GM03348 (cell line): ENCODE measurements around the gene LAMA2.
A peak's percentile ranks its signal among the peaks of the same experiment; 100 is the strongest.

Experiments used
- DNase-seq: peaks from one replicate; pipeline ENCODE4 v3.0.0; 2012; ENCODE audit warnings: low spot score

The LAMA2 gene

GRCh38 chr6:129211626-129212025 is 328.7 kb downstream of the LAMA2 start:
- DNase-seq = no peak

DNA sequence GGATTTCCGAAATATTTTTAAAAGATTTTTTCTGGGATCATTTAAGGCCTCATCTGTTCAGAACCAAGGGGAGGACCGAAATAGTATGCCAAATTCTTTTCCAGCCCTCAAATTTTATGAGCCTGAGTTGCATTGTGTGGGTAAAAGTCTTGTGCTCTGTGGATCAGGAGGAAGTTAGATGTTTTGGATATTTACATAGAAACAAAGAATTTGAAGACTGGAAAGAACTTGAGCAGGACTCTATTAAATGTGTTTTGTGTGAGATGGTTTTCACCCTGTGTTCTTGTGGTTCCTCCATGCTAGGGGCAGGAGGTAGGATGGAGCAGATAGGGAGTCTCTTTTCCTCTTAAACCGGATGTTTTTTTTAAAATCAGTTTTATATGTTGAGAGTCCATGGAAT is 329.1 kb downstream of the LAMA2 start:
- peak; percentile 60 for DNase-seq

GRCh38 chr6:129215246-129215645 is 332.3 kb downstream of the LAMA2 start:
- DNase-seq = no peak

DNA sequence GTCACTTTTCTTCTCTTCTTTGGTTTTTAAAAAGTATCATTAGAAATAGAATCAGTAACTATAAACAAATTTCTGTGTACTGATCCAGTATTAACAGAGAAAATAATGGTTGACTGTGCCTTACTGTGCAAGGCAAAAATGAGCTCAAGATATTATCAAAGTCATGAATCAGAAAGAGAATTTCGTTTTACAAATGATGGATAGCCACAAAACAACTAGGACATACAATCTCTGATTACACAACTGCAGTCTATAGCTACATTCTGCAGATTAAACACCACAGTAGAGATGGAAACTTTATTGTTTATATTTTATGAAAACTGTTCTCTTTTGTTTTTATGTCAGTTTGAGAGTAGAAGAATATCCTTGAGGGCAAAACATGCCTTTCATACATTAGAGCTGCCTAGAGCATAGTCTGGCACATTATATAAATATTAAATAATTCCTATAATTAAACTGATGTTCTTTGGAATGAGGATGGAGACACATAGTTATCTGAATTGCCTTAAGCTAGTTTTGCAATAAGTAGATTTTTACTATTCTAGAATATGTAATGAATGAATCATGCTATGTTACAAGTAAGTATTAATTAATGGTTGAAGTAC is 333.1 kb downstream of the LAMA2 start:
- DNase-seq = no peak

- no peak for DNase-seq
Measured at GRCh38 chr6:129217701-129218100, 334.8 kb downstream of the LAMA2 start.

DNA sequence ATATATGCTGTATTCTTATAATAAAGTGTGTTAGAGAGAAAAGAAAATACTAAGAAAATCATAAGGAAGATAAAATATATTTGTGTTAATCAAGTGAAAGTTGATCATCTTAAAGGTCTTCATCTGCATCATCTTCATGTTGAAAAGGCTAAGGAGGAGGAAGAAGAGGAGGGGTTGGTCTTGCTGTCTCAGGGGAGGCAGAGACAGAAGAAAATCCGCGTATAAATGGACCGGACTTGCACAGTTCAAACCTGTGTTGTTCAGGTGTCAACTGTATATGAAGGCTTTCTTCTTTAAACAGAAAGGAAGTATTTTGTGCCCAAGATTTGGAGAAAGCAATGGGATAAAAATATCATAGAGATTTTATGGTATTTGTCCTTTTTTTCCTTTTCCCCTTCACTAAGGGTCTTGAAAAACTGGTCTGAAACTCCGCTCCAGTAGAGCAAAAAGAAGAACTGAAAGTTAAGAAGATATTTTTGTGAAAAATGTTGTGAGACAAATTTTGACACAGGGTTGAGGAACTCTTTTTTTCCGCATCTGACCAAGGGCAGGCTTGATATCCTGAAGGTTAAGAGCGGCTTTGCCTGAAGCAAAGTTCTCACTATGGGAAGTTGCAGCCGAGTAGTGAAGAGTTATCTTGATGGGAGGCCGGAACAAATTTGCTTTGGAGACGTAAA is 350.7 kb downstream of the LAMA2 start:
- DNase-seq = no peak

GRCh38 chr6:129235167-129236000 is 352.4 kb downstream of the LAMA2 start:
- no peak for DNase-seq

- no peak for DNase-seq
Measured at GRCh38 chr6:129236001-129236517, 353.1 kb downstream of the LAMA2 start.

- DNase-seq = no peak
Measured at GRCh38 chr6:129238991-129239390, 356.1 kb downstream of the LAMA2 start.

DNA sequence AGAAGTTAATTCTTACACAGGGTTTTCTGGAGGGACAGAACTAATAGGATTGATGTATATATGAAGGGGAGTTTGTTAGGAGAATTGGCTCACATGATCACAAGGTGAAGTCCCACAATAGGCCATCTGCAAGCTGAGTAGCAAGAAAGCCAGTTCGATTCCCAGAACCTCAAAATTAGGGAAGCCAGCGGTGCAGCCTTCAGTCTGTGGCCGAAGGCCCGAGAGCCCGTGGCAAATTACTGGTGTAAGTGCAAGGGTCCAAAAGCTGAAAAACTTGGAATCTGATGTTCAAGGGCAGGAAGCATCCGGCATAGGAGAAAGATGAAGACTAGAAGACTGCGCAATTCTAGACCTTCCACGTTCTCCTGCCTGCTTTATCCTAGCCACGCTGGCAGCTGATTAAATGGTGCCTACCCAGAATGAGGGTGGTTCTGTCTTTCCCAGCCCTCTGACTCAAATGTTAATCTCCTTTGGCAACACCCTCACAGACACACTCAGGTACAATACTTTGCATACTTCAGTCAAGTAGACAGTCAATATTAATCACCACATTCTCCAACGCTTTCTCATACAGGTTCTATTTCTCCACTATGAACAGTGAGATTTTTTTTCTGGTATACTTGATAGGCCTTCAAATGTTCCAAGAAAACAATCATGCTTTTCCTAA is 357.0 kb downstream of the LAMA2 start:
- DNase-seq = no peak

GRCh38 chr6:129240492-129240853 is 357.5 kb downstream of the LAMA2 start:
- DNase-seq = no peak

DNA sequence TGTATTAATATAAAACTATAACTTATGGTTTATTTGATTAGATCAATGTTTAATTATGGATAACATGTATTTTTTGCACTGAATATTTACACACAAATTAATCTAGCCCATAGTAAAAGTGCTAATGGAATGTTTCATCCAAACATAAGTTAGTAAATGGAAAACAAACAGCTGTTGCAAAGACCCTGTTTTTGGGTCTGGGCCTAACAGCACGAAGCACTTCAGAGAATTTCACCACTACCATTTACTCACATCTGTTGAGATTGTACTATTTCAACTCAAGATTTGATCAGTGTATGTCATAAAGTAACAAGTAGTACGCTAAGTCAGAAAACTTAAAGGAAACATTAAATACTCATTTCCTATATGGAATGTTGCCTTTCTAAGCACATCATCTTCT is 359.6 kb downstream of the LAMA2 start:
- no peak for DNase-seq

DNA sequence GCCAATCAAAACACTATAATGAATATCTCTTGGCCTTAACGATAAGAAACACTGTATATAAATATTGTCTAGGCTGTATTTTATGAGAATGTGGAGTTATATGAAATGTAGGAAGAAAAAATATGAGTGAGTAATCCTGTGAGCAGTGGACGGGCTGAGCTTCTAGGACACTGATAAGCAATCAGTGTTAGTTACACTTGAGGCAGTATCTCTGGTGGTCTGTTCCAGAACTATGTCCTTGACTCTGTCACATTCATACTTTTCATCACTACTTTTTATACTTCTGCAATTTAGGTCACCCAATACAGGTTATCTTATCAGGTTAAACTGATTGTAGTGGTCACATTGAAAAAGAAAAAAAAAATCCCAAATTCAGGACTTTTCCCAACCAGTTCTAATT is 360.4 kb downstream of the LAMA2 start:
- no peak for DNase-seq

- no peak for DNase-seq
Measured at GRCh38 chr6:129248946-129249345, 366.0 kb downstream of the LAMA2 start.

- DNase-seq = peak; percentile 68
Measured at GRCh38 chr6:129251669-129252376, 368.9 kb downstream of the LAMA2 start.

GRCh38 chr6:129252377-129253071 is 369.6 kb downstream of the LAMA2 start:
- DNase-seq = no peak

GRCh38 chr6:129253242-129253641 is 370.3 kb downstream of the LAMA2 start:
- no peak for DNase-seq

- no peak for DNase-seq
Measured at GRCh38 chr6:129253727-129254126, 370.8 kb downstream of the LAMA2 start.

GRCh38 chr6:129257196-129257595 is 374.3 kb downstream of the LAMA2 start:
- DNase-seq = no peak

- no peak for DNase-seq
Measured at GRCh38 chr6:129262661-129263060, 379.7 kb downstream of the LAMA2 start.

- DNase-seq = no peak
Measured at GRCh38 chr6:129263176-129263575, 380.2 kb downstream of the LAMA2 start.
